Measurements from ENCODE around the gene FFAR2.
"Not testable (repeated sequence)": the region's sequence is repeated elsewhere in the genome, so short reads cannot be mapped to it uniquely, and the experiment has no call there.

FFAR2 gene

GRCh38 chr19:35447606-35448469, at the start of gene FFAR2:
TSS of gene FFAR2 (plus strand) at chr19:35448257. CDS start at chr19:35449715, 1,458 bp downstream.
- no peak for DNase-seq

DNA sequence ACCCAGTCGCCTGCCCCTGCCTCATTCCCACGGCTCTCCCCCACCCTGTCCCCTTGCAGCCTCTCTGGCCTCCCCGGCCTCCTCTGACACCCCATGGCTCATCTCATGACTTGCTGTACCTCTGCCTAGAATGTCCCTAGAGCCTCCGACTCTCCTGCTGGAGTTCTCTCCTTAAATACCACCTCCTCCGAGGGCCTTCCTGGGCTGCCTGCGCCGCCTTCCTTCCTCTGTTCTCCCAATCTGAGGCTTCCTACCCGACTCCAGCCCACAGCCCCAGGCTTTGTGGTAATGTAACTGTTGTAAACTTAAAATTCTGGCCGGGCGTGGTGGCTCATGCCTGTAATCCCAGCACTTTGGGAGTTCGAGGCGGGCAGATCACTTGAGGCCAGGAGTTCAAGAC, 49.5 kb upstream of the FFAR2 start:
- DNase-seq, result no peak

- DNase-seq, result no peak
Measured at GRCh38 chr19:35399231-35399630, 48.8 kb upstream of the FFAR2 start.

GRCh38 chr19:35399948-35400772, 47.9 kb upstream of the FFAR2 start:
- no peak for DNase-seq

- no peak for DNase-seq
Measured at GRCh38 chr19:35400773-35401100, 47.3 kb upstream of the FFAR2 start.

GRCh38 chr19:35401416-35401815, 46.6 kb upstream of the FFAR2 start:
- not testable (repeated sequence) for DNase-seq

DNA sequence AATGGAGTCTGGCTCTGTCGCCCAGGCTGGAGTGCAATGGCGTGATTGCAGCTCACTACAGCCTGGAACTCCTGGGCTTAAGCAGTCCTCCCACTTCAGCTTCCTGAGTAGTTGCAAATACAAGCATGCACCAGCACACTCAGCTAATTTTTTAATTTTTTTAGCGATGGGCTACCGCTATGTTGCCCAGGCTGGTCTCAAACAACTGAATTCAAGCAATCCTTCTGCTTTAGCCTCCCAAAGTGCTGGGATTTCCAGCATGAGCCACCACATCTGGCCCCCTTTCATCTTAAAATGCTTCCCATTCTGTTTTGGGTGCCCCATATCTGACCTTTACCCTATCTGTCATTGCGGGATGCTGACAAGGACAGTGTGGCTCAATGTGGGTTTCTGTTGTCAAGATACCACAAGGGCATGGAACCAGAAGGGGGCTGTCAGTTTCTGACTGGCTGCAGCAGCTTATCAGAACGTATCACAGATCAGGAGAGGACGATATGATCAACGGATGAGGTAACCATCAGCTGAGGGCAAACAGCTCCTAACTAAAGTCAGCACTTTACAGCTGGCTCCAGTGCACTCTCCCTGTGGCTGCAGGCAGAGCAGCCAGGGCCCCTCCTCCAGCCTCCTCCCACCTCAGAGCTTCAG, 44.8 kb upstream of the FFAR2 start:
- no peak for DNase-seq

DNA sequence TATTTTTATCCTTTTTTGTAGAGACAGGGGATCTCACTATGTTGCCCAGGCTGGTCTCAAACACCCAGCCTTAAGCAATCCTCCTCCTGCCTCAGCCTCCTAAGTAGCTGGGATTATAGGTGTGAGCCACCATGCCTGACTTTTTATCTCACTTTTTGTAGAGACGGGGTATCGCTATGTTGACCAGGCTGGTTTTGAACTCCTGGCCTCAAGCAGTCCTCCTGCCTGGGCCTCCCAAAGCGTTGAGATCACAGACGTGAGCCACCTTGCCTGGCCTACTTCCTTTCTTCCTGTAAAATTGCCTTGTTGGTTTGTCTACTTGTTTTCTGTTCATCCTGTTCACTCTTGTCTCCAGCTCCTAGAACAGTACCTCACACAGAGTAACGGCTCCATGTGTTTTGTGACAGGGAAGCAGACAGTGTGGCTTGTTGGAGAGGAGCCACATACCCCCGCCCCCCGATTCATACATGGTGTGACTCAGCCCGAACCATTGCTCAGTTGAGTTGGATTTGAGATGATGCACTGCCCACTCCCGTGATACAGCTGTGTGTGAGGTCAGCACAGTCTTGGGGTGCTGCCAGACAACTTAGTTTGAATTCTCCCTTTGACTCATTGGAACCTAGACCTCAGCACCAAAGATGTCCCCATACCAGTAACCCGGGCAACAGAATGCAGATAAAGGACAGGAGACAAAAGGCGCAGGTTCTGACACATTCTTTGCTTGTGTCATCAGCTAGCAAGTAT, 43.0 kb upstream of the FFAR2 start:
- no peak for DNase-seq

DNA sequence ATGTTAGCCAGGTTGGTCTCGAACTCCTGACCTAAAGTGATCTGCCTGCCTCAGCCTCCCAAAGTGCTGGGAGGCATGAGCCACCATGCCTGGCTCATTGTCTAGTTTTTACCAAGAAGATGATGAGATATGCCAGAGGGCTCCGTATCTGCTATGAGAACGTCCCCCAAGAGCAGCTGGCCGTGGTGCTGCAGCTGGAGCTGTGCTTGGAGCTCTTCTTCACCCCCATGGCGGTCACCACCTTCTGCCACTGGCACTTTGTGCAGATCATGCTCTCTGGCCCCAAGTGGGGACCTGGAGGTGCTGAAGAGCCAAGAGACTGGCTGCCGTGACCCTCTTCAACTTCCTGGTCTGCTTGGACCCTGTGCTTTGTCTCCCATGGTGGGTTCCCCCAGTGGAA, 40.4 kb upstream of the FFAR2 start:
- no peak for DNase-seq

- DNase-seq, result no peak
Measured at GRCh38 chr19:35408284-35409171, 39.5 kb upstream of the FFAR2 start.

- no peak for DNase-seq
Measured at GRCh38 chr19:35409191-35409590, 38.9 kb upstream of the FFAR2 start.

- DNase-seq, result no peak
Measured at GRCh38 chr19:35410487-35410886, 37.6 kb upstream of the FFAR2 start.

DNA sequence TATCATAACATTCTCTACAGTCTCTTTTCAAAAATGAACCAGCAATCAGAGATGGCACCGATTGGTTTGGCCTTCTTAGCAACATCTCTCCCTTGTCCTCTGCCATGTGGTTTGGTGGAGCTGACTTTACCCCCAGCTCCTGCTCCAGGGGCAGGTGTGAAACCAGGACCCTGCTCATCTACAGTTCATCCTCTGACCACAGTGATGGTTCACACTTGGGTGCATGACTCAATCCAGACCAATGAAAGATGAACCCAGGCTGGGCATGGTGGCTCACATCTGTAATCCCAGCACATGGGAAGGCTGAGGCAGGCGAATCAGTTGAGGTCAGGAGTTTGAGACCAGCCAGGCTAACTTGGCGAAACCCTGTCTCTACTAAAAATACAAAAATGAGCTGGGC, 33.6 kb upstream of the FFAR2 start:
- no peak for DNase-seq

- DNase-seq, result no peak
Measured at GRCh38 chr19:35416331-35416730, 31.7 kb upstream of the FFAR2 start.

GRCh38 chr19:35417278-35417677, 30.8 kb upstream of the FFAR2 start:
- DNase-seq, result no peak

- DNase-seq, result no peak
Measured at GRCh38 chr19:35417713-35418534, 30.1 kb upstream of the FFAR2 start.

DNA sequence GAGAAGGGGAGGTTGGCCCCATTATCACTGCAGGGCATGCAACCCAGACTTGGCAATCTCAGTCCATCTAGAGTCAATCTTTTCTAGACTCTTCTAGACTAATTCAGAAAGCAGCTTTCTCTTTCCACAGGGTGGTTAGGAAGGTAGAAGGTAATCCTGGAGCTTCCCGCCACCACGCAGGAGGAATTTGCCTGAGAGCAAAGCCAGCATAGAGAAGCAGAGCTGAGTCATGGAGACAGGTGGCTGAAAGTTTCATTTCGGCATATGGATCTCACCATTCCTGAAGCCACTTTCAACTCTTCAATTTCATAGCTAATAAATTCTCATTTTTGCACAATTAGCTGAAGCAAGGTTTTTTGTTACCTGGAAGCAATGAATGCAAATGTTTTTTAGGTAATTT, 29.0 kb upstream of the FFAR2 start:
- DNase-seq, result no peak

- DNase-seq, result no peak
Measured at GRCh38 chr19:35419805-35420204, 28.3 kb upstream of the FFAR2 start.

- no peak for DNase-seq
Measured at GRCh38 chr19:35421362-35421761, 26.7 kb upstream of the FFAR2 start.

- not testable (repeated sequence) for DNase-seq
Measured at GRCh38 chr19:35423406-35423805, 24.7 kb upstream of the FFAR2 start.

GRCh38 chr19:35425682-35426081, 22.4 kb upstream of the FFAR2 start:
- no peak for DNase-seq

Measured in NCI-H2081 treated with DMSO at 0.1 percent for 48 hours (cell line).